GM12874 (cell line): ENCODE measurements around the gene MTHFD1.

Experiments used
- TF ChIP-seq, protein P1 (sequence below): IDR thresholded peaks from 2 replicates; pipeline ENCODE4 v1.5.1; 2011; ENCODE audit warnings: low read depth, mild to moderate bottlenecking, control low read depth, low read length, moderate library complexity; ENCODE audit not compliant: insufficient read depth

The MTHFD1 gene

DNA sequence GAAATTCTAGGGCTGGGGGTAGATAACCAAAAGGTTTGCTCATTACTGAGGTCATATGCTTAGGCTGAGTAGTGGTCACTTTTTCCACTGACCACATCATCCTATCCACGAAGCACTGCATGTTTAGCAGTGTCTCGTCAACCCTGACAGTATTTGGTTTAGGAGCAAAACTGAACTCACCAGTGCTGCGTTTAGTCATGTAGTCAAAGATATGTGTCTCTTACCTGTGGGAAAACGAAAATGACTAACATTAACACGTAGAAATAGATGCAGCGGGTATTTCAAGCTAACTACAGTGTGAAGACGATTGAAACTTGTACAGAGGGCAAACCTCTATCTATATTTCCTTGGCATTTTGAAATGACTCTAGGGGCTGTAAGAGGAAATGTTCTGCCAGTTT lies 34.6 kb downstream of the MTHFD1 start:
- TF ChIP-seq, protein P1, sequence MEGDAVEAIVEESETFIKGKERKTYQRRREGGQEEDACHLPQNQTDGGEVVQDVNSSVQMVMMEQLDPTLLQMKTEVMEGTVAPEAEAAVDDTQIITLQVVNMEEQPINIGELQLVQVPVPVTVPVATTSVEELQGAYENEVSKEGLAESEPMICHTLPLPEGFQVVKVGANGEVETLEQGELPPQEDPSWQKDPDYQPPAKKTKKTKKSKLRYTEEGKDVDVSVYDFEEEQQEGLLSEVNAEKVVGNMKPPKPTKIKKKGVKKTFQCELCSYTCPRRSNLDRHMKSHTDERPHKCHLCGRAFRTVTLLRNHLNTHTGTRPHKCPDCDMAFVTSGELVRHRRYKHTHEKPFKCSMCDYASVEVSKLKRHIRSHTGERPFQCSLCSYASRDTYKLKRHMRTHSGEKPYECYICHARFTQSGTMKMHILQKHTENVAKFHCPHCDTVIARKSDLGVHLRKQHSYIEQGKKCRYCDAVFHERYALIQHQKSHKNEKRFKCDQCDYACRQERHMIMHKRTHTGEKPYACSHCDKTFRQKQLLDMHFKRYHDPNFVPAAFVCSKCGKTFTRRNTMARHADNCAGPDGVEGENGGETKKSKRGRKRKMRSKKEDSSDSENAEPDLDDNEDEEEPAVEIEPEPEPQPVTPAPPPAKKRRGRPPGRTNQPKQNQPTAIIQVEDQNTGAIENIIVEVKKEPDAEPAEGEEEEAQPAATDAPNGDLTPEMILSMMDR, result no peak

DNA sequence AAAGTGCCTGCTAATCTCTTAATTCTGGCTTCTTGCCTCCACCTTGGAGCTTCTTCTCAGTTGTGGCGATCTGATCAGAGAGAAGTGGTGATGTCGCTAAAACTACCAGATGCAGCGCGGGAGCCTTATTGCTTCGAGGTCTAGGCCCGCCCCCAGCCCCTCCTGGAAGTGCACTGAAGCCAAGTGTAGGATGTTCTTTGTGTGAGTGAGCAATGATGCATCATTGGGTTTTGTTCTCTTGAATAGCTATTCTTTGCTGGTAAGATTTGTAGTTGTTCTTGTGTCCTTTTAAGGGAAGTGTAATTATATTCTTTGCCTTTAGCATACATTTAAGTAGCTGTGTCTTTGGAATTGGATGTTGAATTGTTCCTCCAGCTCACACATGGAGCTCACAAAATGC lies 35.8 kb downstream of the MTHFD1 start:
- TF ChIP-seq, protein P1, result no peak

DNA sequence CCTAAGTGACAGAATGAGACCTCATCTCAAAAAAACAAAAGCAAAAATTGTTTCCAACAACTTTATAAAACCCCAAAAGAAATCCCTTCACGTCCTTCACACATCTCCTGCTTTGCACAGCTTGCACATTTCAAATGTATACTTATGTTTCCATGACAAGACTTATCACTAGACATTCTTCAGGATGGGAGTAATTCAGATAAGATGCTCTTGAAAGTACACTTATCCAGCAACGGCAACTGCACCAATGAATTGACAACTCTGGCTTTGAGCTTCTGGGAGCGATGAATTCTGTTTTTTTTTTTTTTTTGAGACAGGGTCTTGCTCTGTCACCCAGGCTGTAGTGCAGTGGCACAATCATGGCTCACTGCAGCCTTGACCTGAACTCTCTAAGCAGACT lies 46.4 kb downstream of the MTHFD1 start:
- TF ChIP-seq, protein P1, result no peak

DNA sequence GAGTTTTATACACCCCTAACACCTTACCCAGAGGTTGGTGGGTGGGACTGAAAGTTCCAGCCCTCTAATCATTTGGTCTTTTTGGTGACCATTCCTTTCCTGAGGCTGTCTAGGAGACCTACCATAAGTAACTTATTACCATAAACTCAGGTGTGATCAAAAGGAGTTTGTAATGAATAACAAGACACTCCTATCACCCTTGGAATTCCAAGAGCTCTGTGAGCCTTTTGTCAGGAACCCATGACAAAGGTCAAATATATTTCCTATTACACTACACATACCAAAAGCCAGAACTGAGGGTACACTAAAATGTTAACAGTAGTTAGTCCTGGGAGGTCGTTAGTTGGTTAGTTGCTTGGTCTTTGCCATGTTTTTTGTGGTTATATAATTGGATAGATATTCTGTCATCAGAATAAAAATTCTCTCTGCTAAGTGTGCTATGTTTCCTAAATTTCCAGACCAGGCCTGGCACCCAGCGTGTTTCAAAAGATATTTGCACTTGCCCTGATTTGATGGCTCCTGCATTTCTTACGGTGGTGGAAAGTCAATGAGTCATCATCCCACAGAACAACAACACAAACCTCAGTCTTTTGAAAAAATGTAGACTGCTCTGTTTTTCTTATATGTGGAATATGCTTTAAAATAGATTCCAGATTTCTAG lies 50.2 kb downstream of the MTHFD1 start:
- TF ChIP-seq, protein P1, result no peak

DNA sequence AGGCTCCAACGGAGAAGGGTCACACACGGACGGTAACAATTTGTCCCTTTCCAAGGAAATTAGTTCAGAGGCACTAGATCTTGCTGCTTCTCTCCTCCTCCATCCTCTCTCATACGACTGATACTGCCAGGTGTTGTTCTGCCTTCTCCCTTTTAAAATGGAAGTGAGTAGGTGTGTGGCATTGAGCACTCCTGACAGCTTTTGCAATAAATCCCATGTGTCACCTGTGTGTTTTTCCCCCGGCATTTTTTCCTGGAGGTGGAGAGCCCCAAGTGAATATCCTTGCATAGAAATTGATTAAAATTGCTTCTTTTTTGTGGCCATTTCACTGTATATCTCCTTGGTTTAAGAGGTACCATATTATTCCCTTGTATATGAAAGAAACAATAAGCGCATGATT lies 51.0 kb downstream of the MTHFD1 start:
- TF ChIP-seq, protein P1, result no peak

DNA sequence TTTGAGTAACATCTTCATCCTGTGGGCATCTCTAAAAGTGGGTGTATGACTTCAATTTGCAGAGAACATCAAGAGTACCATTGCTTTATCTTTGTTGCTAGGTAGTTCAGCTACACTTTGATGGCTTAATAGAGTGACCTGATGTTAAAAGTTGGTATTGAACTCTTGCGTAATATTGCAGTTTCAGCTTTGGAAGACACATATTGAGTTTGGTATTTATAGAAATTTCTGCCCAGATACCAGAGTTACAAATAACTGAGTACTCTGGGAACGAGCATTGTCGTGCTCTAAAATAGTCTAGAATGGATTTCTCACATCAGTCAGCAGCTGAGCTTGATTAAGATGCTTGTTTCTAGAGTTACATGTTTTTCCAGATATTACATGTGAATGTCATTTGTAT lies 52.3 kb downstream of the MTHFD1 start:
- TF ChIP-seq, protein P1, result no peak

DNA sequence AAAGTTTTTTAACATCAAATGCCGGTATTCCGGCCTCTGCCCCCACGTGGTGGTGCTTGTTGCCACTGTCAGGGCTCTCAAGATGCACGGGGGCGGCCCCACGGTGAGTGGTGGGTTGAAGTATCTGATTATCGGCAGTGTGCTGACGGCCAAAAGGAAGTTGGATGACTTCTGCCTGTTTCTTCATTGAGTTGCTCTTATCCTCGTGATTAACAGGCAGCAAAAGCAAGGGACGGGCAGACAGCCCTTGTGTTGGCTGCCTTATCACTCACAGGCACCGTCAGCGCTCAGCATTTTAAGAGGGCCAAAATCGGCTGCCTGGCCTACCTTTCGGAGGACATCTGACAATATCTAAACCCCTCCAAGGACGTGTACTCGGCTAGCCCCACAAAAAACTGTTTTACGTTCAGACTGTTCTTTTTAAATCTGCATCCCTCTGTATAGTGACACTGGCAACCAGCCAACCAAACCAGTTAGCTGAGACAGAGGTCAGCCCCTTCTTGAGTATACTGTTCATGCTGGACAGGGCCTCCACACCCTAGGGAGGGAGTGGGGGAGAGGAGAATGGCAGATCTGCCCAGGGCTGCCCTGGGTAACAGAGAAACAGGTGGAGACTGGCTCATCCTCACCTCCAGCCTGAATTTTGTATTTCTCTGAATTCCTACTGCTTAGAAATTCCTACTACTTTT lies 54.3 kb downstream of the MTHFD1 start:
- TF ChIP-seq, protein P1, result no peak
